ENCODE data around the gene IL1R2.

The IL1R2 gene

DNA sequence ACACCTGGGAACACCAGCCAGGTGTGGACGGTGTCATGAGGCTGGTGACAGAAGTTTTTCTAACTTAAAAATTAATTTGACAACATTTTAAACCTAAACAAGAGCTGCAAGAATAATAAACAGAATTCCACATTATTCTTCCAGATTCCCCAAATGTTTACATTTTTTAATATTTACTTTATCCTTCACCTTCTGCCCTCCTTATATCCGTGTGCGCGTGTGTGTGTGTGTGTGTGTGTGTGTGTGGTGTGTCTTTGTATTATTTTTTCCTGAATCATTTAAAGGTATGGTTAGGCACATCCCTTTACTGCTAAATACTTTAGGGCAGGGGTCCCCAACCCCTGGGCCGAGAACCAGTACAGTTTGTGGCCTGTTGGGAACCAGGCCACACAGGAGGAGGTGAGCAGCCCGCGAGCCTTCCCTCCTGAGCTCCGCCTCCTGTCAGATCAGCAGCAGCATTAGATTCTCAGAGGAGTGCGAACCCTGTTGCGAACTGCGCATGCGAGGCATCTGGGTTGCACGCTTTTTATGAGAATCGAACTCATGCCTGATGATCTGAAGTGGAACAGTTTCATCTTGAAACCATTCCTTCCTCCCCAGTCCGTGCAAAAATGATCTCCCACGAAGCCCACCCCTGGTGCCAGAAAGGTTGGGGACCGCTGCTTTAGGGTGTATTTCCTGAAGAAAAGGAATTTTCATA is 16.4 kb upstream of the IL1R2 start:
- TF ChIP-seq, protein P1, sequence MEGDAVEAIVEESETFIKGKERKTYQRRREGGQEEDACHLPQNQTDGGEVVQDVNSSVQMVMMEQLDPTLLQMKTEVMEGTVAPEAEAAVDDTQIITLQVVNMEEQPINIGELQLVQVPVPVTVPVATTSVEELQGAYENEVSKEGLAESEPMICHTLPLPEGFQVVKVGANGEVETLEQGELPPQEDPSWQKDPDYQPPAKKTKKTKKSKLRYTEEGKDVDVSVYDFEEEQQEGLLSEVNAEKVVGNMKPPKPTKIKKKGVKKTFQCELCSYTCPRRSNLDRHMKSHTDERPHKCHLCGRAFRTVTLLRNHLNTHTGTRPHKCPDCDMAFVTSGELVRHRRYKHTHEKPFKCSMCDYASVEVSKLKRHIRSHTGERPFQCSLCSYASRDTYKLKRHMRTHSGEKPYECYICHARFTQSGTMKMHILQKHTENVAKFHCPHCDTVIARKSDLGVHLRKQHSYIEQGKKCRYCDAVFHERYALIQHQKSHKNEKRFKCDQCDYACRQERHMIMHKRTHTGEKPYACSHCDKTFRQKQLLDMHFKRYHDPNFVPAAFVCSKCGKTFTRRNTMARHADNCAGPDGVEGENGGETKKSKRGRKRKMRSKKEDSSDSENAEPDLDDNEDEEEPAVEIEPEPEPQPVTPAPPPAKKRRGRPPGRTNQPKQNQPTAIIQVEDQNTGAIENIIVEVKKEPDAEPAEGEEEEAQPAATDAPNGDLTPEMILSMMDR (IDR thresholded peaks at IDR 0.05; ENCODE audit: borderline replicate concordance, insufficient read depth, low read depth, low read length): no peak
- H3K4me3 ChIP-seq (ENCODE audit: low read depth, low read length): no peak overlapping the region

DNA sequence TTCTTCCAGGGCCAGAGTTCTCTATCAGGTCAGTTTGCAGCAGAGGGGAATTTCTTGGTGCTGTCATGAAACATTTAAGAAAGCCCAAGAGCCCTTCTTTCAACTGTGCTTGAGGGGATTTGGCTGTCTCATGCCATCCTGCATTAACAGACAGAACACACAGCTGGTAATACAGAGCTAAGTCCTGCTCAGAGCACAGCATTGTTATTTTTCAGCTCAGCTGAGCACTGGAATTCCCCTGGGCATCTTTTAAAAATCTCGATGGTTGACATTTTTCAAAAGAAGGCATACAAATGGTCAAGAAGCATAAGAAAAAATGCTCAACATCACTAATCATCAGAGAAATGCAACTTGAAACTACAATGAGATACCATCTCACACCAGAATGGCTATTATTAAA is 14.9 kb upstream of the IL1R2 start:
- TF ChIP-seq, protein P1 (IDR thresholded peaks at IDR 0.05; ENCODE audit: borderline replicate concordance, insufficient read depth, low read depth, low read length): no peak
- no peak overlapping the region for H3K4me3 ChIP-seq (ENCODE audit: low read depth, low read length)

DNA sequence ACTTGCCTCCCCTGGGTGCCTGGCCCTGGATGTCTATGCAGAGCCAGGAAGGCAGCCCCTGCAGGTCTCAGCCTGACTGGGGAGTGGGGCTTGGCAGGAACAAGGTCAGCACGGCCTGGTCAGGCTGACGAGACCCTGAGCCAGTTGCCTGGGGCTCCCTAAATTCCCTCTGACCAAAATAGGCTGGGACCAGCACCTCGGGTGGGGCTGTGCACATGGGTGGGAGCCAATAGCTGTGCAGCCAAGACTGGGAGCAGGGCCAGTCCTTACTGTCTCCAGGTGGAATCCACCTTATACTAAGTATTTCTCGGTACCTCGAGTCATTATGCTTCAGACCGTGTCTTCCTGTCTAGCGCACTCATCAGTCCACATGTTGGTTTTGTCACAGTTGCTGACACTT is 11.4 kb upstream of the IL1R2 start:
- TF ChIP-seq, protein P1 (IDR thresholded peaks at IDR 0.05; ENCODE audit: borderline replicate concordance, insufficient read depth, low read depth, low read length): no peak

DNA sequence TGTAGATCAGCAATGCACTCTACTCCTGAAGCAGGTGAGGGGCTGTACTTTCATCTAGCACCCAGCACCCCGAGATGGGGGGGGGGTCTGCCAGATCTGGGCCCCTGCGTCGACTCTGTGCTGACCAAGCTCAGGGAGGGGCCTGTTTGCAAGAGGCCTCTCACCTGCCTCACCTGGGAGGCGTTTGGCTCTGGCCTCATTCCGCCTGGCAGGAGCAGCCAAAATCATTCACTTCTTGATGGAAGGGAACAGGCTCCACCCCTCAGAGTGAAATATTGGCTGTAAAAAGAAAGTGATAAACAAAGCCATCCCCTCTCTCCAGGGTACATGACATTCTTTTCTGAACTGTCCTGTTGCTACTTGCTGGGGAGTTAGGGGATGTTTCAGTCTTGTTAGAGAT is 10.7 kb upstream of the IL1R2 start:
- TF ChIP-seq, protein P1 (IDR thresholded peaks at IDR 0.05; ENCODE audit: borderline replicate concordance, insufficient read depth, low read depth, low read length): no peak
- H3K4me3 ChIP-seq (ENCODE audit: low read depth, low read length): no peak overlapping the region

More for the DNA sequence above, 11.4 kb upstream of the IL1R2 start:
- no peak overlapping the region for H3K4me3 ChIP-seq (ENCODE audit: low read depth, low read length)

DNA sequence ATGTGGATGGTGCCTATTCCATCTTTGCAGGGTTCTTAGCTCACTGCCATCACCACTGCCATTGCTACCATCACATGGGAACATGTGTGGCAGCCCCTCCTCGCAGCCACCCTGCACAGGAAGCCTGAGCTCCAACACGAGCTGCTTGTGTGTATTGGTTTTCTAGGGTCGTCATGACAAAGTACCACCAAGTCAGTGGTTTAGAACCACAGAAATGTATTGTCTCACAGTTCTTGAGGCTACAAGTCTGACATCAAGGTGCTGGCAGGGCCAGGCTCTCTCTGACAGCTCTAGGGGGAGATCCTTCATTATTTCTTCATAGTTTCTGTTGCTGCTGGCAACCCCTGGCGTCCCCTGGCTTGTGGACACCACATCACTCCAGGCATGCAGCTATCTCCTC is 10.3 kb upstream of the IL1R2 start:
- H3K4me3 ChIP-seq (ENCODE audit: low read depth, low read length): no peak overlapping the region
- TF ChIP-seq, protein P1 (IDR thresholded peaks at IDR 0.05; ENCODE audit: borderline replicate concordance, insufficient read depth, low read depth, low read length): no peak

DNA sequence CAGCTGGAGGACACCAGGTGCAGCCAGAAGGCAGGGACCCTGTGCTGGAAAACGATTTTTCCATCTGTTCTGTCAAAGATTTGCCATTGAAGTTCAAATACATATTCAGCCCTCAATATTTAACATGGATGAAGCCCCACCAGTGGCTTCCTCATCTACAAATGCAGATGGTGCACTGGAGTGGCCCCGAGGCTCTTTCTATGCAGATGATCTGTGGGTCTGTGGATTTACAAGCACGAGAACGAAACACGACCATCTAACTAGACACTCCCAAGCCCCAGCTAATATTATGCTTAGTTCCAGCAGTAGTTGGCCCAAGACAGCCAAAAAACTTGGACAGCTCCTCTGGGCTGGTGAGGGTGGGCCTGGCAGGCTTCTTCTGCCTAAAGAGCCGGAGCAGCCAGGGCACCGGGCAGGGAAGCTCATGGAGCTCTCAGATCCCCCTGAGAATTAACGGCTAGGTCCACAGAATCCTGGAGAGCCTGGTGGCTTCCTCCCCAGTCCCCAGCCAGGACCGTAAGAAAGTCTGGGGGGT is 9.2 kb upstream of the IL1R2 start:
- no peak overlapping the region for H3K4me3 ChIP-seq (ENCODE audit: low read depth, low read length)
- TF ChIP-seq, protein P1 (IDR thresholded peaks at IDR 0.05; ENCODE audit: borderline replicate concordance, insufficient read depth, low read depth, low read length): no peak

DNA sequence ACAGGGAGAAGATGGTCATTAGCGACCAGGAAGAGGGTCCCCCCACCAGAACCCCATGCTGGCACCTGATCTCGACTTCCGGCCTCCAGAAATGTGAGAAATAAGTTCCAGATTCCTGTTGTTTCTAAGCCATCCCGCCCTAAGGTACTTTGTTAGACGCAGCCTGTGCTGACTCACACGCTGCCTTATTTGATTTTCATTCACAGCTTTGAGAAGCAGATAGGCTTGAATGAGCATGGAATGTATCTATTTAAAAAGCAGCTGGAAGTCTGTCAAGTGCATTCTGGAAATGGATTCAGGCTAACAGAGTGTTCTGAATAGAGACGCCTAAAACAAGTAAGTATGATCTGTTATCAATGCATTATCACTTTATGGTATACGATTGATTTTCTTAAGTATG is 8.3 kb upstream of the IL1R2 start:
- H3K4me3 ChIP-seq (ENCODE audit: low read depth, low read length): no peak overlapping the region

More for the DNA sequence above, 8.3 kb upstream of the IL1R2 start:
- TF ChIP-seq, protein P1 (IDR thresholded peaks at IDR 0.05; ENCODE audit: borderline replicate concordance, insufficient read depth, low read depth, low read length): no peak
